Testis (tissue), 3 donors: Measurements from ENCODE around the gene LSMEM2. TPM values are rescaled to one million over a fixed set of nuclear protein-coding genes. Genes with fewer than 3 reads are reported as not detected.

Experiments used
- DNase-seq: peaks from one replicate; pipeline ENCODE4 v3.0.0-alpha.2; 2019
- H3K27ac ChIP-seq, 2 donors: fragments of 200-600 bp; sonication (generic); one replicate each; pipeline ENCODE4 v1.5.1; 2019
- H3K27me3 ChIP-seq: fragments of 200-600 bp; sonication (generic); one replicate; pipeline ENCODE4 v1.5.1; 2019
- H3K36me3 ChIP-seq: fragments of 200-600 bp; sonication (generic); one replicate; pipeline ENCODE4 v1.5.1; 2017; ENCODE audit warnings: low read depth; ENCODE audit errors: missing control alignments
- H3K4me1 ChIP-seq: fragments of 200-600 bp; sonication (generic); one replicate; pipeline ENCODE4 v1.5.1; 2019
- H3K4me3 ChIP-seq, 2 donors: fragments of 200-600 bp; sonication (generic); one replicate each; pipeline ENCODE4 v1.5.1; 2017 to 2019
- H3K9me3 ChIP-seq: fragments of 200-600 bp; sonication (generic); one replicate; pipeline ENCODE4 v1.5.1; 2017
- POLR2A ChIP-seq: fragments of 450-650 bp; IDR thresholded peaks from one replicate; pipeline ENCODE4 v1.6.1; 2017; ENCODE audit warnings: antibody characterized with exemption, mild to moderate bottlenecking, moderate library complexity
- WGBS, 2 donors: methylation state at CpG; one replicate each; pipeline ENCODE4 v1.1.5; 2018; 5-methylcytosine and 5-hydroxymethylcytosine counted together
- intact Hi-C: fragments of 100-400 bp; cut with DNase I; formaldehyde crosslinking; loops from one replicate; pipeline ENCODE4 v1.15.1; 2023; ENCODE audit warnings: low total_unique reads
- polyA plus RNA-seq: library from polyadenylated mRNA; stranded (reverse); fragments of 350-450 nt; fragmentation: Illumina TruSeq; extraction: RNeasy Lipid Tissue Mini Kit (QIAGEN cat#74804); gene quantifications from one replicate; pipeline ENCODE4 v1.2.3, GENCODE V29; 2014; ENCODE audit warnings: low read depth, low replicate concordance; ENCODE audit not compliant: insufficient read depth
- total RNA-seq, 2 donors: library from RNA; depleted of rRNA; stranded (reverse); fragments of >200 nt; gene quantifications; one replicate each; pipeline ENCODE4 v1.2.3, GENCODE V29; 2016
- TF ChIP-seq, protein P1 (sequence below), 3 experiments: fragments of 450-650 bp in 2 of 3; fragments of 200-600 bp in 1 of 3; sonication (generic) in 1 of 3; IDR thresholded peaks; one replicate each; pipeline ENCODE4 v1.5.1; 2016 to 2019; ENCODE audit warnings: antibody characterized with exemption in 3 of 3, mild to moderate bottlenecking in 2 of 3, moderate library complexity in 1 of 3

LSMEM2 gene
- total and polyA plus RNA-seq, 3 donors from 2014 or later = 1.5 to 3.2 (median 2.6) TPM

DNA sequence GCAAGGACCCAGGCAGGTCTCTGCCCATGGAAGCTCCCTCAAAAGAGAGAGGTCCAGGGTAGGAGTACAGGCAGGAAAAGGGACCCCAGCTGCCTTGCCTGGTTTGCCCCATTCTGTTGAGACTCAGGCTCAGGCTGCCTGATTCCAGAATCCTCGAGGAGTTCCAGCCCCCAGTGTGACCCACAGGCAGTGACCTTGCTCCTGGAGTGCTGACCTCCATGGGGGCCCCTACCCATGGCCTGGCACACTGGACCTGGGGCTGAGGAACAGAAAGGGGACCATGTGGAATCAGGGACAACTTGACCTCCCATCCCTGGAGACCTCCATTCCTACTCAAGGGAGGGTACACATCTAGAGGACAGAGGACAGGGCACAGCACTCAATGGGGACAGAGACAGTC lies 13.3 kb upstream of the LSMEM2 start:
- DNase-seq = no peak
- H3K4me1 ChIP-seq = peaks cover 68% of the 10 kb centered on the region
- no peak for TF ChIP-seq POLR2A
- TF ChIP-seq, protein P1, sequence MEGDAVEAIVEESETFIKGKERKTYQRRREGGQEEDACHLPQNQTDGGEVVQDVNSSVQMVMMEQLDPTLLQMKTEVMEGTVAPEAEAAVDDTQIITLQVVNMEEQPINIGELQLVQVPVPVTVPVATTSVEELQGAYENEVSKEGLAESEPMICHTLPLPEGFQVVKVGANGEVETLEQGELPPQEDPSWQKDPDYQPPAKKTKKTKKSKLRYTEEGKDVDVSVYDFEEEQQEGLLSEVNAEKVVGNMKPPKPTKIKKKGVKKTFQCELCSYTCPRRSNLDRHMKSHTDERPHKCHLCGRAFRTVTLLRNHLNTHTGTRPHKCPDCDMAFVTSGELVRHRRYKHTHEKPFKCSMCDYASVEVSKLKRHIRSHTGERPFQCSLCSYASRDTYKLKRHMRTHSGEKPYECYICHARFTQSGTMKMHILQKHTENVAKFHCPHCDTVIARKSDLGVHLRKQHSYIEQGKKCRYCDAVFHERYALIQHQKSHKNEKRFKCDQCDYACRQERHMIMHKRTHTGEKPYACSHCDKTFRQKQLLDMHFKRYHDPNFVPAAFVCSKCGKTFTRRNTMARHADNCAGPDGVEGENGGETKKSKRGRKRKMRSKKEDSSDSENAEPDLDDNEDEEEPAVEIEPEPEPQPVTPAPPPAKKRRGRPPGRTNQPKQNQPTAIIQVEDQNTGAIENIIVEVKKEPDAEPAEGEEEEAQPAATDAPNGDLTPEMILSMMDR (IDR thresholded peaks at IDR 0.05) = no peak
- intact Hi-C loops = no loop called here
- H3K27ac ChIP-seq = peak overlapping the region; percentile 71 to 72
- no peak overlapping the region for H3K4me3 ChIP-seq
- no peaks in the 10 kb centered on the region for H3K36me3 ChIP-seq
- H3K9me3 ChIP-seq = no peaks in the 10 kb centered on the region
- H3K27me3 ChIP-seq = no peaks in the 10 kb centered on the region
- WGBS, 2 donors = 29 to 100% methylated on average over 1 of the region's 1 CpG

DNA sequence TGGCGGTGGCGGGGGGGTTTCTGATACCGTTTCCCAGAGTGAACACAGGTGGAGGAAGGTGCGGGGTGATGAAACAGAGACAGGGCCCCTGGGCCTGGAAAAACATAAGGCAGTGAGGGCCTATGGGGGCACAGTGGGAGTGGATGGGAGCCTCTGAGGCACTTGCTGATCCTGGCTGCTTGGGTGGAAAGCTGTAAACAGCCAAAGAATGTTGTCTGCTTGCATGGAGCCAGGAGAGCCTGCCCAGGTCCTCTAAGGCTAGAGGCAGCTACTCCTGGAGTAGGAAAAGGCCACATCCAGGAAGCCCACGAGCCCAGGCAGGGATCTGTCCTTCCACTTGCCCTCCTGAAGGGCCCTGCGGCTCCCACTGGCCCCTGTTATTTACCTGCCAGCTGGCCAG lies 12.9 kb upstream of the LSMEM2 start:
- no peak for TF ChIP-seq POLR2A
- TF ChIP-seq, protein P1 (IDR thresholded peaks at IDR 0.05) = no peak
- intact Hi-C loops = no loop called here
- no peak for DNase-seq
- H3K4me1 ChIP-seq = peaks cover 64% of the 10 kb centered on the region
- no peak overlapping the region for H3K4me3 ChIP-seq
- H3K9me3 ChIP-seq = no peaks in the 10 kb centered on the region
- H3K27ac ChIP-seq = peak overlapping the region; percentile 71 to 72
- no peaks in the 10 kb centered on the region for H3K36me3 ChIP-seq
- H3K27me3 ChIP-seq = no peaks in the 10 kb centered on the region
- WGBS, 2 donors = 76 to 82% methylated on average over 6 of the region's 6 CpGs

DNA sequence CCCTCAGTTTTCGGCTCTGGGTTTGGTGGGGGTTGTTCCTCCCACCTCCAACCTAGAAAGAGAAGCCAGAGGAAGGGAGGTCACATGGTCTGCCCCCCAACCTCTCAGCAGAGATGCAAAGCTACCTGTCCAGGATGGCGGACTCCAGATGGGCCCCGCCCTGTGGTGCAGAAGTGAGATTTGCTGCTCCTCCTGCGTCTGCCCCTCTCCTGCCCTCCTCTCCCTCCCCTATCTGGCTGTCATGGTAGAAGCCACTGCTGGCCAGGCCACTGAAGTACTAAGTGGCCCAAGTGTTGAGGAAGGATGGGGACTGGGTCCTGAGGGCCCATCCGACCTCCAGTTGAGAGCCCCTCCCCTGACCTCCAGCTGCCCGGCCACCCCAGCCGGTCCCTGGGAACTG lies 12.1 kb upstream of the LSMEM2 start:
- Histone ChIP-seq H3K27ac (peak overlapping the region; percentile 71 to 72), H3K36me3 (no peaks in the 10 kb centered on the region), H3K4me1 (peaks cover 57% of the 10 kb centered on the region), H3K4me3 (peak overlapping the region; percentile 23 to 26), H3K9me3 (no peaks in the 10 kb centered on the region), H3K27me3 (no peaks in the 10 kb centered on the region)
- TF ChIP-seq, protein P1 (IDR thresholded peaks at IDR 0.05) = no peak
- intact Hi-C loops = no loop called here
- WGBS, 2 donors = 67 to 76% methylated on average over 4 to 7 of the region's 7 CpGs
- no peak for DNase-seq

DNA sequence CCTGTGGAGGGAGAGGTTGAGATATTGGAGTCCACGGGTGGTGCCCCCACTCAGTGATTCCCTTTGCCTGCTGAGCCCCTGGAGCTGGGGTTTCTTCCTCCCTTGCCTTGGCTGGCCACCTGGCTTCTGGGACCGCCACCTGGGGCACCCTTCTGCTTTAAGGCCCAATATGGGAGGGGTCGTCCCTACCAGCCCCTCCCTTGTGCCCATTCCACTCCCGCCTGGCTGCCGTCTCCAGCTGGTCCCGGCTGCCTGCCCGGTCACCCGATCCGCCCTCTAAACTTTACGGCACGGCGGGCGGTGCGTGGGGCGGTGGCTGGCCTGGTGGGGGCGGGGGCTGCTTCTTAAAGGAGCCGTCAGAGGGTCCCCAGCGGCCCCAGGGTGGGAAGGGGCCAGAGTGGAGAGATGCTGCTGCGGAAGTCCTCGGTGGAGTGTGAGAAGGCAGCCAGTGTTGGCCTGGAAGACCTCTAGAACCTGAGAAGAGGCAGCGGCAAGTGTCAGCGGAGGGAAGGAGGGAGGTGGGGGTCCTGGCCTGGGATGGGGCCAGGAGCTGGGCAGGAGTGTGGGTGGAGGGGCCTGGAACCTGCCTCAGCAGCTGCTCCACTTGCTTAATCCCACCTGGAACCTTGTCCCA lies 11.5 kb upstream of the LSMEM2 start:
- no peaks in the 10 kb centered on the region for H3K9me3 ChIP-seq
- WGBS, 2 donors = 34 to 58% methylated on average over 11 to 22 of the region's 22 CpGs
- H3K36me3 ChIP-seq = no peaks in the 10 kb centered on the region
- intact Hi-C loops = no loop called here
- TF ChIP-seq, protein P1 (IDR thresholded peaks at IDR 0.05) = no peak
- no peak for TF ChIP-seq POLR2A
- H3K4me1 ChIP-seq = peaks cover 57% of the 10 kb centered on the region
- H3K27ac ChIP-seq = peak overlapping the region; percentile 71 to 72
- peak overlapping the region; percentile 23 to 26 for H3K4me3 ChIP-seq
- peak; percentile 53 for DNase-seq
- H3K27me3 ChIP-seq = no peaks in the 10 kb centered on the region

DNA sequence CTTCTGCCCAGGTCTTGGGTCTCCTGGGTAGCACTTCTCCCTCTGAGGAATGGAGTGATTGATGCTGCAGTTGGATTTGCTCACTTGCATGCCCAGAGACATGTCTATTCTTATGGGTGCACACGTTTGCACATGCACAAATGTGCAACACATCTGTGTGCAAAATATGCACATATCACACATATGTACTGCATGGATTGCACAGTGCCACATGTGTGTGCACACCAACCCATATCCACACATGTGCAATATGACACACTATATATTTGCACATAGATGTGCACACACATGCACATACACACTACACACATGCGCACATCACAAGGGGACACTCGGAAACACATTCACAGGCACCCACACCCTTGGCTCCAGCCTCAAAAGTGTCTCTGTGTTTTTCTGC lies 10.6 kb upstream of the LSMEM2 start:
- H3K9me3 ChIP-seq = no peaks in the 10 kb centered on the region
- no peak for DNase-seq
- no peak for TF ChIP-seq POLR2A
- TF ChIP-seq, protein P1 (IDR thresholded peaks at IDR 0.05) = no peak
- 51 to 65% methylated on average over 3 of the region's 3 CpGs for WGBS, 2 donors
- intact Hi-C loops = no loop called here
- no peak overlapping the region for H3K27ac ChIP-seq
- peaks cover 61% of the 10 kb centered on the region for H3K4me1 ChIP-seq
- H3K27me3 ChIP-seq = no peaks in the 10 kb centered on the region
- no peak overlapping the region for H3K4me3 ChIP-seq
- H3K36me3 ChIP-seq = no peaks in the 10 kb centered on the region
